Fibroblast of skin of left quadriceps (primary cell): Measurements from ENCODE around the gene PICK1.

ENCODE experiments used
- DNase-seq, 2 experiments: peaks; one replicate each; pipeline ENCODE4 v3.0.0-alpha.2; 2013; ENCODE audit warnings: low read depth in 2 of 2

PICK1 gene

GRCh38 chr22:38056969-38057891, at the start of gene PICK1:
Gene PICK1 (plus strand): TSS chr22:38057404. CDS start chr22:38057810, 406 bp downstream.
- peak; percentile 72 for DNase-seq

DNA sequence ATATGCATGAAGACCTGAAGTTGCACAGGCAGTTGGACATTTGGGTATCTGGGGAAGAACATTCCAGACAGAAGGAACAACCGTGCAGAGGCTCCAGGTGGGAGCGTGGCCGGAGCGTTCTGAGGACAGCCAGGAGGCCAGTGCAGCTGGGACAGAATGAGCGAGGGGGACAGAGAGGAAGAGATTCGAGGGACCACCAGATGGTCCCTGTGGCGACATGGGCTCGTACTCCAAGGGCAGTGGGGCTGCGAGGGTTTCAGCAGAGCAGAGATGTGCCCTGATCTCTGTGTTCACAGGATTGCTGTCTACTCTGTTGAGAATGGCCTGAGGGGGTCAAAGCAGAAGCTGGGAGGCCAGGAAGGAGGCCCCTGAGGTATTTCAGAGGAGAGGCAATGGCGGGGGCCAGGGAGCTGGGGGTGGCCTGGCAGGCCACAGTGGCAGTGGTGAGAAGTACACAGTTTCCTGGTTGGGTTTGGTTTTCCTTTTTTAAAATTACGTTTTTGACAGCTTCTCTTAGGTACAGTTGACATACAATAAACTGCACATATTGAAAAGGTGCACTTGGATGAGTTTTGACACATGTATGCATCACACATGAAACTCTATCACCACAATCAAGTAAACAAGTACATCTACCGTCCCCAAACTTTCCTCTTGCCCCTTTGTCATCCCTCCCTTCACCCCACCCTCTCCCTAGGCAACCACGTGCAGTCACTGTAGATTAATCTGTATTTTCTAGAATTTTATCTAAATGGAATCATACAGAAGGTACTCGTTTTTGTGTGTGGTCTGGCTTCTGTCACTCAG, 48.0 kb upstream of the PICK1 start:
- DNase-seq: no peak

GRCh38 chr22:38012604-38013072, 44.6 kb upstream of the PICK1 start:
- no peak for DNase-seq

DNA sequence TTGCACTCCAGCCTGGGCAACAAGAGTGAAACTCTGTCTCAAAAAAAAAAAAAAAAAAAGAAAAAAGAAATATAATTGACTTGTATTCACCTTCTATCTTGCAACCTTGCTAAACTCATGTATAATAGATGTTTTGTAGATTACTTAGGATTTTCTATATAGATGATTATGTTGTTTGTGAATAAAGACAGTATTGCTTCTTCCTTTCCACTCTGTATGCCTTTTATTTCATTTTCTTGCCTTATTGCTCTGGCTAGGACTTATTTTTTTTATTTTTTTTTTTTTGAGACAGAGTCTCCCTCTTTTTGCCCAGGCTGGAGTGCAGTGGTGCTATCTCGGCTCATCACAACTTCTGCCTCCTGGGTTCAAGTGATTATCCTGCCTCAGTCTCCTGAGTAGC, 43.1 kb upstream of the PICK1 start:
- DNase-seq: no peak

DNA sequence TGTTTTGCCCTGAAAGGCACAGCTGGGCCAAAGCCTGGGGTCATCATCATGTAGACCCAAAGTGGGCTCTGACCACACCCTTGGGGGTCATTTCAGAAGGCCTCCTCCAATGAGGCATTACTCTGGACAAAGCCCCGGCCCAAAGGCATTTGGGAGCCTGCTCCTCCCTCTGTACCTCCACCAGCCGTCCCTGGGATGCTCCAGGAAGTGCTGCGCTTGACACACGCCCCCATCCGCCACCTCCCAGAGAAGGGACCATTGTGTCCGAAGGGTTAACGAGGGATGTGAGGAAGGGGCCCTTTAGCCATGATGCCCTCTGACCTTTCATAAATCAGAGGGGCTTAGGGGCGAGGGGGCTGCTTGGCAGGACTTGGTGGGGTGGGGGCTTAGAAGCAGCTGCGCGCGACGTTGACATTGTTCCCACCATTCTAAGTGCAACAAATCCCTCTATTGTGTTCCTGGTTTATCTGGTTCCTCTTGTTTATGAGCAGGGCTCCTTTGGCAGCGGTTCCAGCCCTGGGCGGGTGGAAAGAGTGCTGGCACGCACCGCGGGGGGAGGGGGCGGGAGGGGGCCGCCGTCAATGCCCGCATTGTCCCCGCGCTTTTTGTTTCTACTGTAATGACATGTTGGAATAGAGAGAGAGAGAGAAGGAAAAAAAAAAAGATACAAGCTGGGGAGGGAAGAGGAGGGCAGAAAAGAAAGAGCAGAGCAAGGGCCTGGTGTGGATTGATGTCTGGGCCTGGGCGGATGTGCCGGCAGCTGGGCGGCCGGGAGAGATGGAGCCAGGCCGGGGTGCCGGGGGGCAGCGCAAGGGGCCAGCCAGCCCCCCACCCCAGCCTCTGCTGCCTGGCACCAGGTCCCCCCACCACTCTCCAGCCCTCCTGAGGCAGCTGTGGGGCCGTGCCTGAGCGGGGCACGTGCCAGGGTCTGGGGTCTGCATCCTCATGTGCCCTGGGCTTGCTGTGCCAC, 40.7 kb upstream of the PICK1 start:
- no peak for DNase-seq

DNA sequence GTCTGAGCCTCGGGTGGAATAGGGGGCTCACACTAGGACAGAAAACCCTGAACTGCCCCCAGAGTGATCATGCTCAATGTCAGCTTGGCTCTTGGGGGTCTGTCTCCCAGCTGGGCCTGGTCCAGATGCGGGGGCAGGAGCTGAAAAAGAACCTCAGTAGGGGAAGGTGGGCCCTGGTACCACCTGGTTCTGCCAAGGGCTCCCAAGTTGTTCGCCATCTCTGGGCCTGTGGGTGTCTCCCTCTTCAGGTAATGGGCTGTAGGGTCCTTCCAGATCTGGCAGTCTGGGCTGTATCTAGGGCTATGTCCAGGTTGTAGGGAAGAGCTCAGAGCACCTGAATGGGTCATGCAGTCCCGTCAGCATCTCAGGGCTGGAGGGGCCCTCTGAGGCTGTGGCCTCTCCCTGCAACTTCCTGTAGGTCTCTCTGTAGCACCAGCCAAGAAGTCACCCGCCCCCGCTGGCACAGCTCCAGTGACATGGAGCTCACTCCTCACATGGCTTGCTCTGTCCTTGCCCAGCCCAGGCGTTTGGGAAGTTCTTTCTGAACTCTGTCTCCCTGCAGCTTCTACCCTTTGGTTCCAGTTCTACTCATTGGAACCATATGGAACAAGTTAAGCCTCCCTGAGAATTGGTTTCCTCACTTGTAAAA, 39.8 kb upstream of the PICK1 start:
- no peak for DNase-seq

- no peak for DNase-seq
Observed at GRCh38 chr22:38017939-38018885, 39.0 kb upstream of the PICK1 start.

DNA sequence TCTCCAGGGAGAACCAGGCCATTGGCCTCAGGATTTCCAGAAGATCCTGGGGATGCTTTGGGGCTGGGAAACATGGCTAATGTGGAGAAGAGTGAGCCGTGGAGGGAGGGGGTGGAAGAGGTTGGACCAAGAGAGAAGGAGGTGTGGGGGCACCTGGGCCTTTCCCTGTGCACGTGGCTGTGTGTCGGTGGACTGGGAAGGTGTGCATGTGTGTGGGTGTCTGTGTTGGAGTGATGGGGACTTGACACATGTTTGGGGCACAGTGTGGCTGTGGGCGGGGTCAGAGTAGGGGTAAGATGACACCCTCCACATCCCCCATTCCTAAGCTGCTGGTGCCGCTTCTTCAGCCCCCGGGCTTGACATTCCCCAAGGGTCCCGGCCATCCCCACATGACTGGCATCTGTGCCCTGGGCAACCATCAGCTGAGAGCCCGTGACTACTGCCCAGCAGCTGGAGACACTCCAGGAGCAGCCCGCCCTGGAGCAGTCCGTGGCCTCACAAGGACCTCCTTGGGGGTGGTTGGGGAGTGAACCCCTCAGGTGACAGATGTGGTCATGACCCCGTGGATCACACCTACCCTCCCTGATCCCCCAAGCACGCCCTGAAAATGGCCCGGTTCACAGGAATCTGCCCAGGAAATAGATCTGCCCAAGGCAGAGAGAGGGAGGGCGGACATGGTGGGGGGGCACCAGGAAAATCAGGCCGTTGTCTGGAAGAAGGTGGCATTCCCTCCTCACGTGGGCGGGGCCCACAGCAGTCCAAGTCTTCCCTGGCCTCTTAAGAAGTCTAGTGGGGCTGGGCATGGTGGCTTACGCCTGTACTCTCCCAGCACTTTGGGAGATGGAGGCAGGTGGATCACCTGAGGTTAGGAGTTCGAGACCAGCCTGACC, 38.0 kb upstream of the PICK1 start:
- DNase-seq: no peak

DNA sequence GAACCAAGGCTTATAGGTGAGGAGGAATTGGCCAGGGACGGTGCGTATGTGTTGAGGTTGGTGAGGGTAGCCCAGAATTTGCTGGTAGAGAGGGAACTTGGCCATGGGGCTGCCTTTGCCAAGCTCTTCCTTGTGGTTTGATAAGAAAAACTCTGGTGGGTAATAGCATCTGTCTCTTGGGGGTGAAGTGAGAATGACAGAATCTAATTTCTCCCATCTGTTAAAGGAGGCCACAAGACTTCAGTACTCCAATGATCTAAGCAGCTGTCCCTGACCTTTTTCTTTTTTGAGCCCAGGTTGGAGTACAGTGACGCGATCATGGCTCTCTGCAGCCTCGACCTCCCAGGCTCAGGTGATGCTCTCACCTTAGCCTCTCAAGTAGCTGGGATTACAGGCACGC, 36.0 kb upstream of the PICK1 start:
- DNase-seq: no peak

GRCh38 chr22:38023045-38023444, 34.2 kb upstream of the PICK1 start:
- no peak for DNase-seq

DNA sequence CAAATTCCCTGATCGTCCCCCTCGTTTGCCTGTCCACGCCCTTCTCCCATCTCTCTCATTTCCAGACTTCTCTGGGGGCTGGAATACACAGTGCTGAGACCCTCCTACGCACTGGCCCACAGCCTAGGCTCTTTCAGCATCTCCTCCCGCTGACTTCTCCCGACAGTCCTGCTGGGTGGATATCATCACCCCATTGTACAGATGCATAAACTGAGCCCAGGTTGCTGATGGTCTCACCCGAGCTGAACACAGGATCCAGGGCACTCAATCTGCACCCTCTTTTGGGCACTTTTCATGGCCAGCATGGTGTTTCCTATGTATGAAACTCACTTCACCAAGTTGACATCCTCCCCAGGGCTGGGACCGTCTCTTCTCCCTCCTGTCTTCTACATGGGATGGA, 31.7 kb upstream of the PICK1 start:
- no peak for DNase-seq

DNA sequence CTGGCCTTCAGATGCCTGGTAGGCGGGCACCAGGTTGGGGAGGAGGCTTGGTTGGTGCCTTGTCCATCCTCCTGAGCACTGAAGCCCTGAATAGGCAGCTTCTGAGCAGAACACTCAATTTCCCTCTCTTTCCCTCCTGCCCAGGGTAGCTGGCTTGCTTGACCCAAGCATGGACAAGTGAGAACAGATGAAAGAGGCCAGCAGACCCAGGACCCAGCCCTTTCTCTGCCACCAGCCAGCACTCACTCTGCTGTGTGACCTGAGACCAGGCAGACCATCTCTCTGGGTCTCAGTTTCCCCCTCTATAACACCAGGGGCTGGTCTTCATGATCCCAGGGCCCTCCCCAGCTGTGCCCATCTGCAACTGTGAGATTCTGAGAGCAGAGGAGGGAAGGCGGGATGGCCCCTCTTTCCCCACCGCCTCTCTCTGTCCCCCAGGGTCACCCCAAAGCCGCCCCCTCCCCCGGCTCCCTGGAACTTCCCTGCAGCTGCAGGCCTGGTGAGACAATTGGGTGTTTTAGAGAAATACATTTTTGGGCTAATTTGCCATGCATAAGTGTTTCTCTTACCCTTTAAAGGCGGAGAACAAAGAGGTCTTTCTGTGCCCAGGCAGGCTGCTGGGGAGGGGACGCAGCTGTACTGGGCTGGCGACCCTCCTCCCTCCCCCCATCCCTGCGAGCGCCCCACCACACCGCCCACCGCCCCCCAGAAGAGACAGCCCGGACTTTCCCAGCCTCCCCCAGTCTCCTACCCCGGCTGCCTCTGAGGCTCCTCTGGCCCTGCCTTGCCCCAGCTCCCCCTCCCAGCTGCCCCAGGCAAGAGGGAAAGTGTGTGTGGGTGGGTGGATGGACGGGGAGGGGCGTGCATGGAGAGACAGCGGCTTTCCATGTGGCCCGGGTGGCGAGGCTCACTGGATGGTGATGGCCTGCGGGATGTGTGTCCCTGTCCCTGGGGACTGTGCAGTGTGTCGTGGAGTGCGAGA, 30.8 kb upstream of the PICK1 start:
- no peak for DNase-seq

DNA sequence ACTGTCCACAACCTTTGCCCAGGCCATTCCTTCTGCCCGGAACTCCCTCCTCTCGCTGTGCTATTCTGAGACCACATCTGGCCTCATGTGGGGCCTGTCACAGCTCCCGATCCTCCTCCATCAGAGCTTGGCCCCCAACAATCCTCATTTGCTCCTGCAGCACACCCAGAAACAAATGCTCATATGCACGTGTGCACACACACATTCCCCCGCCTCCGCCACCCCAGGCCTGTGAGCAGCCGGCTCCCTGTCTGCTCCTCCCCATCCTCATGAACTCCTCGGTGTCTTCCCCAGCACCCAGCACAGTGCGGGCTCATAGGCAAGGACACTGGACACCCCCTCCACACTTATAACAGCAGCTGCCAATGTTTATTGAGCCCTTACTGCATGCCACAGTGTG, 29.7 kb upstream of the PICK1 start:
- DNase-seq: no peak

GRCh38 chr22:38028344-38029130, 28.7 kb upstream of the PICK1 start:
- DNase-seq: no peak

DNA sequence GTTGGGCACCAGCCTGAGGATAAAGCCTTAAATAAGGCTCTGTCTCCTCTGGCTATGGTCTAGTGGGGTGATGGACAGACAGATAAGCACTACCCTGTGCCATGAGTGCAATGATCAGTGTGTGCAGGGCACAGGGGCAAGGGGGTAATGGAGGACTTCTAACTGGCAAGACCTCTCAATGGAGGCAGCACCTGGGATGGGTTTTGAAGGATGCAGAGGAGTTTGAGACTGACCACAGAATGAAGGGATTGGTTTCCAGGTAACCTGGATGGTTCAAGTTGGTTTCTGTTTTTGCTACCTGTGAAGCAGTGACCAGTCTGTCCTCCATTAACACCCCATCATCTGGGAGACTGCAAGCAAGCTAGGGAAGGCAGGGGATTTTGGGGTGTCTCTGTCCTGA, 27.8 kb upstream of the PICK1 start:
- no peak for DNase-seq

DNA sequence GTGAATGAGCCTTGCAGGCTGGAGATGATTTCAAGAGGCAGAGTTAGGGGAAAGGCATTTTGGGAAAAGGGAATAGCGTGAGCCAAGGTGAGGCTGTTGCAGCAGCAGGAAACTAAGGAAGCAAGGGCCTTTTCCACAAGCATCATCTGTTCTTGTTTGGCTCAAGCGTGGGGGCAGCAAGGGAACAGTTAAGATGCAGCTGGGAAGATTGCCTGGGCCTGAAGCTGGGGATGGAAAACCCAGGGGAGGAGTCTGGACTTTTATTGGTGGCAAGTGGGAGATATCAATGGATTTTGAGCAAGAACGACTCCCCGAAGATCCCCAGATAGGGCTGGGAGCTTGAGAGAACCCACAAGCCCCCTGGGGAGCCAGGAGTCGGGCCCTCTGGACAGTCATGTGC, 27.3 kb upstream of the PICK1 start:
- no peak for DNase-seq
